Left renal cortex interstitium (tissue), 4 donors: ENCODE results near the gene HOXB7. TPM values are rescaled to one million over a fixed set of nuclear protein-coding genes. Genes with fewer than 3 reads are reported as not detected.
A peak's percentile ranks its signal among the peaks of the same experiment; 100 is the strongest.

Experiments used
- DNase-seq, 4 donors: peaks; one replicate each; pipeline ENCODE4 v3.0.0-alpha.2; 2013; ENCODE audit warnings: low read depth in 4 of 4, low spot score in 2 of 4, missing footprints in 1 of 4
- polyA plus RNA-seq, 4 donors: library from polyadenylated mRNA; unstranded; fragments of 120-200 nt; gene quantifications; one replicate each; pipeline ENCODE4 v1.2.1, GENCODE V29; 2013; ENCODE audit not compliant: insufficient read length in 4 of 4

Gene HOXB7
- polyA plus RNA-seq, 4 donors: 45.7 to 64.9 (median 51.8) TPM

- DNase-seq: no peak
Measured at GRCh38 chr17:48637323-48638260, 26.8 kb upstream of the HOXB7 start.

DNA sequence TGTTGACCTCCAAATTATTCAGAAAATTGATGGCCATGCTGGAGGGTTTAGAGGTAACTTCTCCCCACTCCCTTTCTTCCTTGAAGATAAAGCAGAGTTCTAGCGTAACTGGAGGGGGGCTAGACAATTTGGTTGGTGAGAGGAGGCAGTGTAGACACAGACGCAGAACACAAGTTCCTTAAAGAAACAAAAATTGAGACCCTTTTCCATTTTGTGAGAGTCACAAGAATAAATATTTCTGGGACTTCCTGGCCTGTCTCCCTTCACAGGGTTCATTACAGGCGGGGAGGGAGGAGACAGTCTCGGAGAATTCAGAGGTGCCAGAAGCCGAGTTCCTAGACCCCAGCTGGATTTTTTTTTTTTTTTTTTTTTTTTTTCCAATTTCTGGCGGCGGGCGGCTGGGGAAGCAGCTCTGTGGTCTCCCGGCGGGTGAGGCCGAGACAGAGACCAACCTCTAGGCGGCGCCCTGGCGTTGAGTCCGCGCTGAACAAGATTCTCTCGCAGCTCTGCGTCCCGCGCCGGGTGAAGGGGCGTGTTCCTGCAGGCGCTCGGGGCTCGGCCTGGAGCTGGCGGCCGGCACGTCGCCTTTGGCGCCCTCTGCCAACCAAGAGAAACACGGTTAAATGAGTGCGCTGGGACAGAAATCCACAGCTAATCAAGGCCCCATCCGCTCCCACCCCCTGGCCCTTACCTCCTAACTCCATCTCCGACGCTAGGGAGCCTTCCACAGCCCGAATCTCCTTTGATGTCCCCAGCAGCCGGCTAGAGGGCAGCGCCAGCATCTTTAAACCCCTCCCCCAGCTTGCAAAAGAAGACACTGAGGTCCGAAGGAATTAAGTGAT lies 25.6 kb upstream of the HOXB7 start:
- peak in 1 of 4 donors; percentile 87 for DNase-seq

GRCh38 chr17:48634493-48635208 lies 23.8 kb upstream of the HOXB7 start:
- DNase-seq: no peak

DNA sequence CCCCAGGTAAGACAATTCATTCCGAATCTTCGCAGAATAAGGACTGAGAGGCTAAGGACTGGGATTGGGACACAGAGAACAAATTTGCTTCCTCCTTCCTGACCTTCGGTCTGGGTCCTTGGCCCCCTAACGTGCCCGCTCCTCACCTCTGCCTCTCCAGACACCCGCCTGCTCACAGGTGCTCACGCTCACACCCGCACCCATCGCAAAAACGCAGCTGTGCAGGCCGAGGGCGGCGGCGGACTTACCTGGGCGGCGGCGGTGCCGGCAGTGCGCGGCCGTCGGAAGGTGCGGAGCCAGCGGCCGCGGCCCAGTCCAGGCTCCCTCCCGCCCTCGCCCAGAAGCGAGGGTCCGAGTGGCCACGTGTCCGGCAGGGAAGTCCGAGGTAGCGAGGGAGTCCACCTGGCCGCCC lies 22.5 kb upstream of the HOXB7 start:
- DNase-seq: no peak

DNA sequence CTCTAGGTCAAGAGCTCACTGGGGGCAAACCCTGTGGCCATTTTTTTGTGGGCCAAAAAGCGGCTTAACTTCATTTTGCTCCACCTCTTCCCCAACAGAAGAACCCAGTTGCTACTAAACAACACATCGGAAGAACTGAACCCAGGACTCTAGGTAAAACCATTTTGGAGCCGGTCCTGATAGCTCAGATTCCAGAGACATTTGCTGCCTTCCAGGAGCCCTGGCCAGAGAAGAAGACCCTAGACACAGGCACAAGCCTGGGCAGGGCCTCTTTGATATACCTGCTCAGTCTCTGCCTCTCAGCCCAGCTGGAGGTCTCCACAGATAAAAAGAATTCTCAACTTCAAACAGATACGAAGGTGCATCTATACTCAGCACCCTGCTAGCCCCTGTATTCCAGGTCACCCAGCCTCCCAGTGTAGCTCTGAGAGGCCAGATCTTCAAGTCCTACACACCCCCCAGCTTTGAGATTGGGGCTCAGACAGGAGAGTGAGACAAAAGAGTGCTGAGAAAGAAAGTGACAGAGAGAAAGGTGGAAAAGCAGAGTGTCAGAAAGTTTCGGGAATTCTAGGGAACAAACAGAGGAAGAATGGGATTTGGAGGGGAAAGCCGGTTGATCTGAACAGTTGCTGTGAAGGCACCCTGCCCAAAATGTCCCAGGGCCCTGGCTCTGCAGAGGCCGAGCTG lies 21.9 kb upstream of the HOXB7 start:
- DNase-seq: no peak

DNA sequence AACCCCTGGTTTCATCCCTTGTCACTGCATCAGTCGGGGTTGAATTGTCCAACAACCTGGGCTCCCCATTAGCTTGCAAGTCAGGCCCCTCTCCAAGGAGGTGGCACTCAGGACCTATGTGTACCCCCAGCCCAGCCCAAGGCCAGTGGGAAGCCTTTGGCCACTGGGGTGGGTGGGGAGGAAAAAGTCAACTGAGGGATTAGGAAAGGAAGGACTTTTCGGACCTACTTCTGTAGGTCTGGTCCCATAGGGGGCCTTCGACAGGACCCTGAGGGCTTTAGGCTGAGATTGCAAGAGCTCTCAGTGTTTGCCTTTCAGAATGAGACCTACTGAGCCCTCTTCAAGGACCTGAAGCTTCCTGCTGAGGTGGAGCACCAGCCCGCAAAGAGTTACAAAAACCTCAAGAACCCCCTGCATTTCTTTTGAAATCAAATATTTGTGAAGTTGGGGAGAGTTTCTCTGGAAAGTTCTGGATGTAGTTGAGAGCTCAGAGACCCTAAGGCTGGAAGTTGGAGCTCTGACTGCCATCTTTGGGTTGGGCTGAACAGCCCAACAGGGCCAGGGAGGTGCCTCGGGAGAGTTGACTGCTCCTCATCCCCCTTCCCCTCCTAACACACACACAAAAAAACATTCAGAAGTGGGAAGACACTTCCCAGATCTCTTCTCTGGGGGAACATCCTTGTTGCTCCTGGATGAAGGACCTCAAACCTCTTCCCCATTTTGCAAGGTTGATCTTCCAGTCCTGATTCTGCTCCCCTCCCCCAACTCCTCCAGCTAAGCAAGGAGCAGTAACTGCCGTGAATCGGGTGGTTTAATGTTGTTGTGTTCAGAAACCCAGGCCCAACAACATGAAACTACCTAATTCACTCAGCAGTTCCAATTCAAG lies 21.1 kb upstream of the HOXB7 start:
- DNase-seq: no peak

DNA sequence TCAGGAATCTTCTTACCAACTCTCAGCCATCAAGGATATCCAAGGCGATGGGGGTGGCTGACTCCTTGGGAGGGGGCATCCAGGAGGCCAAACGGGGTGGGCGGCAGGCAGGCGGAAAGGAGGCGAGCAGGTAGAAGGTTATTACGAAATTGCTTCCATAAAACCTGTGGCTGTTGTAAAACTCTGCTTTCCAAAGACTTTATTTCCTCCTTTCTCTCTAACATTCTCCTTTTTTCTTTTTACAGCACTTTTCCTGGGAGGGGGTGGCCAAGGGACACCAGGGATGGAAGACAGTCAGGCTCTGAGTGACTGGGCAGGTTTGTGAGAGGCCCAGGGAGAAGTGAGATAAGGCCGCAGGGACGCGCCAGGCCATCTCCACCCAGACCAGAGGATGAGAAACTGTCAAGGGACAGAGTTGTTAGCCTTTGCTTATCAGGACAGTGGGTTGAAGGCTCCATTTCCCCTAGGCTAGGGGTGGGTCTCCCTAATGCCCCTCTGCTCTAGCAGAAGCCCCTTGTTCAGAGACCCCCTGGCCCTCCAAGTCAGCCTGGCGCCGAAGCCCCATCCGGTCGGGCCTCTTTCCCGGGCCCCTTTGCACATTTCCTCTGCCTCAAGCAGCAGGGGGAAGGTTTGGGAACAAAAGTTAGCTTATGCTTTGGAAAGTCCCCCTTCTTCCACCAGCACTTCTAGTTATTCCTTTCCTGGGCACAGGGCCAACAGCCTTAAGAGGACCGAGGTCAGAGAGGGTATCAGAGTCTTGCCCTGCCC lies 20.3 kb upstream of the HOXB7 start:
- DNase-seq: no peak

GRCh38 chr17:48630009-48630924 lies 19.4 kb upstream of the HOXB7 start:
- DNase-seq: no peak

- DNase-seq: no peak
Measured at GRCh38 chr17:48629411-48629759, 18.6 kb upstream of the HOXB7 start.

- no peak for DNase-seq
Measured at GRCh38 chr17:48628649-48629410, 18.0 kb upstream of the HOXB7 start.

GRCh38 chr17:48627623-48628521 lies 17.1 kb upstream of the HOXB7 start:
- no peak for DNase-seq

DNA sequence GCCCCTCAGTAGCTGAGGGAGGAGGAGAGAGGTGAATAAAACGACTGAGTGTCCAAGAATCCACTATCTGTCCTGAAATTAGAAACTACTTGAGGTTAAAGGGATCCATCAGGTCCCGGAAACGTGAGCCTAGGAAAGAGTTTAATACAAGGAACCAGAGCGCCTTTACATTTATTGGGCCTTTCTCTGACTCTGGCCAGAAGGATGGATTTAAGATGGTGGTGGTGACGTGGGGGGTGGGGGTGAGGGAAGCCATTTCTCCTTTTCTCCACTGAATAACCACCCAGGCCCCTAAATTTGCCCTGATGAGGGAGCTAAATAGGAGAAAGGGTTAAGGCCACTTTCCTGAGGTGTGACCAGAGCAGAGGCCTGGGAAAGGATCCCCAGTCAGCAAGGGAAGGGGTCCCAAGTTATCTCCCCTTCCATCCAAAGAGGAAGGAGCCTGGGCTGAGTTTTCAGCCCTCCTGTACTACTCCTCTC lies 16.3 kb upstream of the HOXB7 start:
- DNase-seq: no peak

DNA sequence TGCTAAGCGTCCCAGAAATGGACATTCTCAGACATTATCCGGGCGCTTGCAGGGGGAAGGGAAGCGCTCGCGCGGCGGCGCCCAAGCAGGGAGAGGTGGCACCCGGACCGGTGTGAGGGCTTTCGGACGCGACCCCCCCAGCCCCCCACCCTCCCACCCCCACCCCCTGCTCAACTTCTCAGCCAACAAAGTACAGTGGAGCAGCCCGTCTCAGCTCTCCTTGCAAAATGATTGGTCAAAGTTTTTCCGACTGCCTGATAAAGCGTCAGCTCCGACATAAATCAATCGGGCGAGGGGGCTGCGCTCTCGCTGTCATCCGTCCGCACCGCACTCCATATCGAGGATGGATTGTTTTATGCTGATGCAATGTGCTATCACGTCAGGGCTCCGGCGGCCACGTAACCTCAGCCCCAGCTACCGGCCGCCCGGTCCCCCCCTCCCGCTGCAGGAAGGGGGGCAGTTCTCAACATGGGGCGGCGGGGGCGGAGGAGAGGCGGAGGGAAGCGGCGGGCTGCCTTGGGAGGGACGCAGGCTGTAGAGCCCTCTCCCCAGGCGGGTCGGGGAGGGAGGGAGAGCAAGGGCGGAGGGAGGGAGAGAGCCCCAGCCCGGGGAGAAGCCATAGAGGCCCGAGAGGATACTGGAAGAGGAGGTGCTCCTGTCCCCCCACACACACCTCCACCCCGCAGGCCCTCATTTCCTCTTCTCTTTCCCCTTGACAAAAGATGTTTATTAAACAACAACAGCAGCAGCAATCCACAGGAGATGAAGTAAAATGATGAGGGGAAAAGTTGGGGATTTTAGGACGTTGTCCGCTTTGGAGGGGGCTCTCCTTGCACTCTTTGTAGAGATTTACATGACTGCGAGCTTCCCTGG lies 15.7 kb upstream of the HOXB7 start, which contains the start of gene HOXB9:
Gene HOXB9, minus strand, starts transcription at position 114 of the 873 bp plus-strand sequence. Its CDS starts 89 bp downstream, at position 25.
- peak in 1 of 4 donors; percentile 67 for DNase-seq

DNA sequence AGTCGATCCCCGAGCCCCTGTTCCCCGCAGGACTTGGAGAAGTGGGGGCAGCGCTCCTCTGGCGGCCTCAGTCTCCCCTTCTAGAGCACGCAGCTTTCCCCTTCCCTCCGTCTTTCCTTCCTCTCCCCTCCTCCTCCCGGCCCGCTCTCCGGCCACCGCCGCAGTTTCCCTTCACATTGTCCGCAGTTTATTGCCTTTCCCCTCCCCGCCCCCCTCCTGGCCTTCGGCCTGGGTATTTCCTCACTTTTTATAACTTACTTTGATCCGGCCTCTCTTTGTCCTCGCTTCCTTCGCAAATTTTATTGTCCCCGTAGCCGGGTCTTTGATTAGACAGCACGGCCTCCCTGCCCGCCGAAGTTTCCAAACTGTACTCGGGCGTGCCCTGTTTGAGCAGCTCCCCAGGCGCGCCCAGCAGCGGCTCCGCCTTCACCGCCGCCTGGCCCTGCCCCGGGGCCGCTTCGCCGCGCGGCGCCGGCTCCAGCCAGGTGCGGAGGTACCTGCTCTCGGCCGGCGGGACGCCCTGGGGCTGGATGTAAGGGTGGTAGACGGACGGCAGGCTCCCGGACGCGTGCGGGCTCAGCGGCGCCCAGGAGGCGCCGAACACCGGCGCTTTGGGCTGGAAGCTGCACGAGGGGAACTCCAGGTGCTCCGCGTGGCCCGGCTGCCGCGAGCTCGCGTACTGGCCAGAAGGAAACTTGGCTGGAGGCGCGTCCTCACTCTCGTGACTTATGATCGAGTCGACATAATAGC lies 14.9 kb upstream of the HOXB7 start:
- peak in 1 of 4 donors; percentile 21 for DNase-seq
